ENCODE measurements around the gene CIAPIN1. TPM values are rescaled to one million over a fixed set of nuclear protein-coding genes. Genes with fewer than 3 reads are reported as not detected.

CIAPIN1 gene
- total RNA-seq, 1 experiment from 2014 or later, result 99.9 TPM

- no peak for DNase-seq (ENCODE audit: unreplicated experiment)
- no peaks in the 10 kb centered on the region for H3K36me3 Mint-ChIP-seq (ENCODE audit: insufficient read depth, unreplicated experiment)
- H3K4me3 Mint-ChIP-seq (ENCODE audit: unreplicated experiment), result no peak overlapping the region
- no peak for TF ChIP-seq CTCF (IDR thresholded peaks at IDR 0.05; ENCODE audit: unreplicated experiment)
- BruUV-seq (replicated peaks), result no TSS peak
- ChIA-PET CTCF (no interaction called here), POLR2A (no interaction called here)
- peaks cover 17% of the 10 kb centered on the region for H3K27me3 Mint-ChIP-seq (ENCODE audit: insufficient read depth, unreplicated experiment)
- no peak overlapping the region for H3K27ac Mint-ChIP-seq (ENCODE audit: low read depth, unreplicated experiment)
- peaks cover 9% of the 10 kb centered on the region for H3K4me1 Mint-ChIP-seq (ENCODE audit: insufficient read depth, unreplicated experiment)
- H3K9me3 Mint-ChIP-seq (ENCODE audit: unreplicated experiment), result no peaks in the 10 kb centered on the region
- intact Hi-C loops (cut with micrococcal nuclease), result no loop called here
Observed at GRCh38 chr16:57390636-57391295, 56.4 kb downstream of the CIAPIN1 start.

GRCh38 chr16:57389087-57389468, 58.1 kb downstream of the CIAPIN1 start:
- intact Hi-C loops (cut with micrococcal nuclease), result no loop called here
- ChIA-PET CTCF (no interaction called here), POLR2A (no interaction called here)
- Mint-ChIP-seq H3K27me3 (ENCODE audit: insufficient read depth, unreplicated experiment) (peaks cover 17% of the 10 kb centered on the region), H3K4me3 (ENCODE audit: unreplicated experiment) (no peak overlapping the region), H3K36me3 (ENCODE audit: insufficient read depth, unreplicated experiment) (no peaks in the 10 kb centered on the region), H3K27ac (ENCODE audit: low read depth, unreplicated experiment) (no peak overlapping the region), H3K9me3 (ENCODE audit: unreplicated experiment) (no peaks in the 10 kb centered on the region), H3K4me1 (ENCODE audit: insufficient read depth, unreplicated experiment) (peaks cover 9% of the 10 kb centered on the region)
- BruUV-seq (replicated peaks), result no TSS peak
- no peak for DNase-seq (ENCODE audit: unreplicated experiment)
- TF ChIP-seq CTCF (IDR thresholded peaks at IDR 0.05; ENCODE audit: unreplicated experiment), result no peak

DNA sequence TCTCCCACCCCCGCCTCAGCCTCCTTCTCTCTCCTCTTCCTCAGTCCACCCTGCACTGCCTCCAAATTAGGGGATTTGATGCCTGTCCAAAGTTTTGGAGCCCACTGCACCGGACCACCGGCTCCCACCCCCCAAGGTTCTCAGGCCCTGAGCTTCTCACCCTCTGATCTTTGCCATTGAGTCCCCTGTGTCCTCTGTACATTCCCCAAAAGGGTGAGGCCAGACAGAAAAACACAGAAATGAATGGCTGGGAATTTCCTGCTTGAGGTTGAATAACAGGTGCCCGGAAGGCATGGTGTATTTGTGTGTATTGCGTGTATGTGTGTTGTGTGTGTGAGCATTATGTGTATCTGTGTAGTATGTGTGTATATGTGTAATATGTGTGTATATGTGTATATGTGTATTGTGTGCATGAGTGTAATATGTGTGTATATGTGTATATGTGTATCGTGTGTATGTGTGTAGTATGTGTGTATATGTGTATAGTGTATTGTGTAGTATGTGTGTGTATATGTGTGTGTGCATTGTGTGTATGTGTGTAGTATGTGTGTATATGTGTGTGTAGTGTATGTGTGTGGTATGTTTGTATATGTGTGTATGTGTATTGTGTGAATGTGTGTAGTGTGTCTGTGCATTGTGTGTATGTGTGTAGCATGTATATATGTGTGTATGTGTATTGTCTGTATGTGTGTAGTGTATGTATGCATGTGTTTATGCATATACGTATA, 58.7 kb downstream of the CIAPIN1 start:
- DNase-seq (ENCODE audit: unreplicated experiment), result no peak
- no TSS peak for BruUV-seq (replicated peaks)
- no peak for TF ChIP-seq CTCF (IDR thresholded peaks at IDR 0.05; ENCODE audit: unreplicated experiment)

GRCh38 chr16:57387598-57388354, 59.4 kb downstream of the CIAPIN1 start:
- DNase-seq (ENCODE audit: unreplicated experiment), result no peak
- Mint-ChIP-seq H3K9me3 (ENCODE audit: unreplicated experiment) (no peaks in the 10 kb centered on the region), H3K27ac (ENCODE audit: low read depth, unreplicated experiment) (no peak overlapping the region), H3K4me1 (ENCODE audit: insufficient read depth, unreplicated experiment) (peaks cover 13% of the 10 kb centered on the region), H3K36me3 (ENCODE audit: insufficient read depth, unreplicated experiment) (no peaks in the 10 kb centered on the region), H3K27me3 (ENCODE audit: insufficient read depth, unreplicated experiment) (peaks cover 4% of the 10 kb centered on the region), H3K4me3 (ENCODE audit: unreplicated experiment) (no peak overlapping the region)
- BruUV-seq (replicated peaks), result no TSS peak
- intact Hi-C loops (cut with micrococcal nuclease), result no loop called here
- CTCF ChIA-PET, result interaction anchor here (0.5 kb wide), 1 partner anchor 36 kb away, joined by 3 read pairs; no protein-coding TSS in a partner anchor
- POLR2A ChIA-PET, result interaction anchor here (1.2 kb wide), 1 partner anchor 10 kb away, joined by 4 read pairs; no protein-coding TSS in a partner anchor
- TF ChIP-seq CTCF (IDR thresholded peaks at IDR 0.05; ENCODE audit: unreplicated experiment), result no peak

More for the DNA sequence above, 58.7 kb downstream of the CIAPIN1 start:
- H3K36me3 Mint-ChIP-seq (ENCODE audit: insufficient read depth, unreplicated experiment), result no peaks in the 10 kb centered on the region
- CTCF ChIA-PET, result interaction anchor here (0.5 kb wide), 1 partner anchor 37 kb away, joined by 3 read pairs; no protein-coding TSS in a partner anchor
- H3K4me1 Mint-ChIP-seq (ENCODE audit: insufficient read depth, unreplicated experiment), result peaks cover 10% of the 10 kb centered on the region
- intact Hi-C loops (cut with micrococcal nuclease), result no loop called here
- peaks cover 12% of the 10 kb centered on the region for H3K27me3 Mint-ChIP-seq (ENCODE audit: insufficient read depth, unreplicated experiment)
- POLR2A ChIA-PET, result interaction anchor here (1.2 kb wide), 1 partner anchor 10 kb away, joined by 4 read pairs; no protein-coding TSS in a partner anchor
- H3K27ac Mint-ChIP-seq (ENCODE audit: low read depth, unreplicated experiment), result no peak overlapping the region
- no peaks in the 10 kb centered on the region for H3K9me3 Mint-ChIP-seq (ENCODE audit: unreplicated experiment)
- no peak overlapping the region for H3K4me3 Mint-ChIP-seq (ENCODE audit: unreplicated experiment)

All from MCF 10A (cell line).